Osteoblast (primary cell): Measurements from ENCODE around the gene EMP2. TPM values are rescaled to one million over a fixed set of nuclear protein-coding genes. Genes with fewer than 3 reads are reported as not detected.

Experiments
- DNase-seq: peaks from one replicate; pipeline ENCODE4 v3.0.0; 2011; ENCODE audit warnings: low spot score, mixed read lengths; ENCODE audit not compliant: insufficient read length; ENCODE audit errors: missing footprints
- H2AFZ ChIP-seq: 2 replicates; pipeline ENCODE4 v1.6.0; 2011; ENCODE audit warnings: mild to moderate bottlenecking, low read length
- H3K27ac ChIP-seq: 2 replicates; pipeline ENCODE4 v1.5.1; 2011; ENCODE audit warnings: mild to moderate bottlenecking, low read depth, low read length, moderate library complexity
- H3K27me3 ChIP-seq: 2 replicates; pipeline ENCODE4 v1.6.0; 2012; ENCODE audit warnings: mild to moderate bottlenecking, control low read depth, inconsistent platforms, low read length, moderate library complexity; ENCODE audit not compliant: insufficient read depth
- H3K36me3 ChIP-seq: 2 replicates; pipeline ENCODE4 v1.5.1; 2011; ENCODE audit warnings: mild to moderate bottlenecking, low read length, control low read depth, moderate library complexity; ENCODE audit not compliant: insufficient read depth
- H3K4me1 ChIP-seq: 2 replicates; pipeline ENCODE4 v1.5.1; 2011; ENCODE audit warnings: mild to moderate bottlenecking, low read length, control low read depth, moderate library complexity; ENCODE audit not compliant: insufficient read depth
- H3K4me2 ChIP-seq: 2 replicates; pipeline ENCODE4 v1.6.0; 2011; ENCODE audit warnings: mild to moderate bottlenecking, low read length; ENCODE audit not compliant: insufficient read depth
- H3K4me3 ChIP-seq: fragments of 200-600 bp; sonication (generic); 3 replicates; pipeline ENCODE4 v1.5.1; 2012; ENCODE audit warnings: mild to moderate bottlenecking, low read length, inconsistent platforms; ENCODE audit not compliant: insufficient read depth
- H3K79me2 ChIP-seq: 2 replicates; pipeline ENCODE4 v1.6.0; 2012; ENCODE audit warnings: mild to moderate bottlenecking, low read length, control low read depth, inconsistent platforms; ENCODE audit not compliant: insufficient read depth
- H3K9me3 ChIP-seq: 2 replicates; pipeline ENCODE4 v1.5.1; 2011; ENCODE audit warnings: low read depth, low read length, control low read depth
- H4K20me1 ChIP-seq: 2 replicates; pipeline ENCODE4 v1.6.0; 2012; ENCODE audit warnings: mild to moderate bottlenecking, low read length, control low read depth; ENCODE audit not compliant: insufficient read depth
- total RNA-seq: library from RNA; depleted of rRNA; stranded (reverse); fragments of >200 nt; gene quantifications from 2 replicates; pipeline ENCODE4 v1.2.3, GENCODE V29; 2012
- TF ChIP-seq, protein P1 (sequence below): IDR thresholded peaks from 2 replicates; pipeline ENCODE4 v1.5.1; 2011; ENCODE audit warnings: mild to moderate bottlenecking, low read depth, low read length, moderate library complexity; ENCODE audit errors: extremely low read depth

Gene EMP2, protein sequence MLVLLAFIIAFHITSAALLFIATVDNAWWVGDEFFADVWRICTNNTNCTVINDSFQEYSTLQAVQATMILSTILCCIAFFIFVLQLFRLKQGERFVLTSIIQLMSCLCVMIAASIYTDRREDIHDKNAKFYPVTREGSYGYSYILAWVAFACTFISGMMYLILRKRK
- 31.8 and 35.4 TPM in 2 replicates for total RNA-seq

DNA sequence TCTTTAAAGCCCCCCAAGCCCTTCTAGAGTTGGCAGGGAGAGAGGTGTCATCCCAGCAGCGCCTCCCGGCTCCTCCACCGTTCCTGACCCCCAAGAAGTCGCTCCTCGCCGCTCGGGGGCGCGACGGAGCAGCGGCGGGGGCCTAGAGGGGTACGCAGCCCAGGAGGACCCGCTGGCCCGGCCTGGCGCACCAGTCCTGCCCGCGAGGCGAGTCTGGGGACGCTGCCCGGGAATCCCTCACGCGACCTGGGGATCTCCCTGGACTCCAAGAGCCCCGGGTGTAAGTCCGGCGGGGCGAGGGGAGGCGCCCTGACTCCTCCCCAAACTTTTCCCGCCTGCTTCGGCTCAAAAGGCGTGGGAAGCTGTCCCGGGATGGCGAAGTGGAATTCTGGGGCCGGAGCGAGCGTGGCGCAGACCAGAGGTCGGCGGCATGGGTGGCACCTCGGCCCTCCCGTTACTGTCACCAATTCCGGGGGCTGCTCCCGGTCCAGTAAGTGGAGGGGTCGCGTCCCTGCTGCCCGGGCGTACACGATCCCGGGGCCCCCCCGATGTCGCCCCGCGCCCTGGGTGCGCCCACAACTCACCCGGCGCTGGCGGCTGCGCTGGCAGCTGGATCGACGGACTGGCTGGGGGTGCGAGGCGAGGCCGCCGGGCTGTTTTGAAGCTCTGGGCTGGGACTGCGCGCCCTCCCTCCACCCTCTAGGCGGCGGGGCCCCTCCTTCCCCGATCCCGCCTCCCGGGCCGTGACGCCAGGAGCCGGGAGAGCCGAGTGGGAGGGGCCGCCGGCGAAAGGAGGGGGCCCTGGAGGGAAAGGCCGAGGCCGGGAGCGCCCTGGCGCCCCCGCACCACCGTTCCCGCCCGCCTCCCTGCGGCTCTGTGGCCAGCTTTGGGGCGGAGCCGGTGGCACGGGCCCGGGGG lies at the start of gene EMP2:
Gene EMP2 (minus strand): TSS at position 634 of the 918 bp plus-strand sequence. CDS start 32,981 bp downstream, outside the sequence.
- H3K4me3 ChIP-seq = peak within 1 kb of the TSS; percentile 88
- DNase-seq = peak; percentile 98
- H3K36me3 ChIP-seq = no peaks in the 10 kb centered on the region
- H3K27me3 ChIP-seq = no peaks in the 10 kb centered on the region
- peaks cover 41% of the 10 kb centered on the region for H3K79me2 ChIP-seq
- peaks cover 53% of the 10 kb centered on the region for H3K4me1 ChIP-seq
- peaks cover 6% of the 10 kb centered on the region for H4K20me1 ChIP-seq
- peak within 1 kb of the TSS; percentile 87 for H3K4me2 ChIP-seq
- H2AFZ ChIP-seq = peak within 1 kb of the TSS; percentile 82
- peak within 1 kb of the TSS; percentile 52 for H3K27ac ChIP-seq
- H3K9me3 ChIP-seq = no peaks in the 10 kb centered on the region
- TF ChIP-seq, protein P1, sequence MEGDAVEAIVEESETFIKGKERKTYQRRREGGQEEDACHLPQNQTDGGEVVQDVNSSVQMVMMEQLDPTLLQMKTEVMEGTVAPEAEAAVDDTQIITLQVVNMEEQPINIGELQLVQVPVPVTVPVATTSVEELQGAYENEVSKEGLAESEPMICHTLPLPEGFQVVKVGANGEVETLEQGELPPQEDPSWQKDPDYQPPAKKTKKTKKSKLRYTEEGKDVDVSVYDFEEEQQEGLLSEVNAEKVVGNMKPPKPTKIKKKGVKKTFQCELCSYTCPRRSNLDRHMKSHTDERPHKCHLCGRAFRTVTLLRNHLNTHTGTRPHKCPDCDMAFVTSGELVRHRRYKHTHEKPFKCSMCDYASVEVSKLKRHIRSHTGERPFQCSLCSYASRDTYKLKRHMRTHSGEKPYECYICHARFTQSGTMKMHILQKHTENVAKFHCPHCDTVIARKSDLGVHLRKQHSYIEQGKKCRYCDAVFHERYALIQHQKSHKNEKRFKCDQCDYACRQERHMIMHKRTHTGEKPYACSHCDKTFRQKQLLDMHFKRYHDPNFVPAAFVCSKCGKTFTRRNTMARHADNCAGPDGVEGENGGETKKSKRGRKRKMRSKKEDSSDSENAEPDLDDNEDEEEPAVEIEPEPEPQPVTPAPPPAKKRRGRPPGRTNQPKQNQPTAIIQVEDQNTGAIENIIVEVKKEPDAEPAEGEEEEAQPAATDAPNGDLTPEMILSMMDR = peak; percentile 56

DNA sequence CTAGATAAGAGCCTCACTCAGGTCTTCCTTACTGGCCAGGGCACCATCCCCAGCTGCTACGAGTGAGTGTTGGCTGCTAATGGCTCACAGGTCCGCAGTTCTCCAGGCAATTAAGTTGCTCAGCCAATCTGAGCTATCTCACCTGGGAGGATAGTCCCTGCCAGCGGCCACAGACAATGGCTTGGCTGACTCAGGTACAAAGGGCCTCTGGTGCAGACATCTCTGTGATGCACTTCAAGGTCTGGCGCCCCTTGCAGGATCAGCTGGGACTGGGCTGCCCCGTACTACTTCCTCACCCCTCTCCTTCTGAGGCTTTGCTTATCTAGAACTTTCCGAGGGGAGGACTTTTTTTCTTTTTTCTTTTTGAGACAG lies 49.2 kb upstream of the EMP2 start:
- H3K79me2 ChIP-seq = no peaks in the 10 kb centered on the region
- DNase-seq = no peak
- H3K36me3 ChIP-seq = no peaks in the 10 kb centered on the region
- TF ChIP-seq, protein P1 = no peak
- no peak overlapping the region for H3K4me3 ChIP-seq
- no peaks in the 10 kb centered on the region for H4K20me1 ChIP-seq
- no peaks in the 10 kb centered on the region for H3K9me3 ChIP-seq
- no peak overlapping the region for H3K4me2 ChIP-seq
- peaks cover 3% of the 10 kb centered on the region for H3K27me3 ChIP-seq
- H3K4me1 ChIP-seq = peaks cover 6% of the 10 kb centered on the region
- no peak overlapping the region for H3K27ac ChIP-seq
- H2AFZ ChIP-seq = no peak overlapping the region

DNA sequence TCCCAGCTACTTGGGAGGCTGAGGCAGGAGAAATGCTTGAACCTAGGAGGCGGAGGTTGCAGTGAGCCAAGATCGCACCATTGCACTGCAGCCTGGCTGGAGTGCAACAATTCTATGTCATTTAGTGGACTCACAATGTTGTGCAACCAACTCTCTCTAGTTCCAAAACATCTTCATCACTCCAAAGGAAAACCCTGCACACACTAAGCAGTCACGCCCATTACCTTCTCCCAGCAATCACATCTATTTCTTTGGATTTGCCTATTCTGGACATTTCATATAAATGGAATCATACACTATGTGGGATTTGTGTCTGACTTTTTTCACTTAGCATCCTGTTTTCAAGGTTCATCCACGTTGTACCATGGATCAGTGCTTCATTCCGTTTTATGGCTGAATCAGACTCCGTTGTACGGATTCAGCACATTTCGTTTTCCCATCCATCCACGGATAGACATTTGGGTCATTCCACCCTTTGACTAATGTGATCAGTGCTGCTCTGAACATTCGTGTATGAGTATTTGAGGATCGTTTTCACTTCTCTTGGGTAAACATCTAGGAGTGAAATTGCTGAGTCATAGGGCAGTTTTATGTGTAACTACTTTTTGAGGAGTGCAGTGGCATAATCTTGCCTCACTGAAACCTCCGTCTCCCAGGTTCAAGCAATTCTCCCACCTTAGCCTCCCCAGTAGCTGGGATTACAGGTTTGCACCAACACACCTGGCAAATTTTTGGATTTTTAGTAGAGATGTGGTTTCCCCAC lies 45.4 kb upstream of the EMP2 start:
- Histone ChIP-seq H2AFZ (peak overlapping the region; percentile 36), H3K79me2 (no peaks in the 10 kb centered on the region), H3K27me3 (no peaks in the 10 kb centered on the region), H3K4me3 (peak overlapping the region; percentile 1), H3K4me1 (peaks cover 6% of the 10 kb centered on the region), H3K9me3 (no peaks in the 10 kb centered on the region), H4K20me1 (no peaks in the 10 kb centered on the region), H3K4me2 (peak overlapping the region; percentile 39), H3K36me3 (no peaks in the 10 kb centered on the region), H3K27ac (no peak overlapping the region)
- TF ChIP-seq, protein P1 = no peak
- DNase-seq = peak; percentile 77
